ENCODE results near the gene TTC34.
"Not testable (repeated sequence)": the region's sequence is repeated elsewhere in the genome, so short reads cannot be mapped to it uniquely, and the experiment has no call there.

DNA sequence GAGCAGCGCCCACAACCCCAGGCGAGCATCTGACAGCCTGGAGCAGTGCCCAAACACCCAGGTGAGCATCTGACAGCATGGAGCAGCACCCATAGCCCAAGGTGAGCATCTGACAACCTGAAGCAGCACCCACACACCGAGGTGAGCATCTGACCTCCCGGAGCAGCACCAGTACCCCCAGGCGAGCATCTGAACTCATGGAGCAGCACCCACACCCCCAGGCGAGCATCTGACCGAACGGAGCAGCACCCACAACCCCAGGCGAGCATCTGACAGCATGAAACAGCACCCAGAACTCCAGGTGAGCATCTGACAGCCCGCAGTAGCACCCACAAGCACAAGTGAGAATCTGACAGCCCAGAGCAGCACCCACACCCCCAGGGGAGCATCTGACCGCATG lies 129.8 kb downstream of the TTC34 start:
- not testable (repeated sequence) for TF ChIP-seq ZKSCAN1 (IDR thresholded peaks at IDR 0.05; ENCODE audit: low read depth, low read length); ZBTB40 (IDR thresholded peaks at IDR 0.05); ZBTB40 (CRISPR knock-in tag; IDR thresholded peaks at IDR 0.05); CC2D1A (IDR thresholded peaks at IDR 0.05); ZNF280B (CRISPR knock-in tag; IDR thresholded peaks at IDR 0.05); ZKSCAN3 (CRISPR knock-in tag; IDR thresholded peaks at IDR 0.05); CTCF (IDR thresholded peaks at IDR 0.05 in 2 of 3, conservative IDR thresholded peaks at IDR 0.05 in 1 of 3; ENCODE audit: insufficient read depth in 2 of 3, low read depth in 1 of 3, low read length in 3 of 3); TRIM28 (IDR thresholded peaks at IDR 0.05); RAD21 (CRISPR knock-in tag; conservative IDR thresholded peaks at IDR 0.05 in 1 of 2, IDR thresholded peaks at IDR 0.05 in 1 of 2); SP2 (IDR thresholded peaks at IDR 0.05; ENCODE audit: extremely low read depth, low read depth, low read length, poor library complexity, severe bottlenecking); RBM25 (IDR thresholded peaks at IDR 0.05; ENCODE audit: low read depth, low read length, severe bottlenecking); ID3 (CRISPR knock-in tag; IDR thresholded peaks at IDR 0.05); ID3 (tag; IDR thresholded peaks at IDR 0.05); SOX6 (IDR thresholded peaks at IDR 0.05)
